ENCODE results near the gene SPON2. TPM values are rescaled to one million over a fixed set of nuclear protein-coding genes. Genes with fewer than 3 reads are reported as not detected.

The SPON2 gene
- total RNA-seq, 3 donors from 2014 or later, result 35.3 to 59.4 (median 36.1) TPM

GRCh38 chr4:1139860-1140259, 32.5 kb downstream of the SPON2 start:
- Histone ChIP-seq H3K4me3 (no peak overlapping the region), H3K27ac (no peak overlapping the region), H3K36me3 (no peaks in the 10 kb centered on the region), H3K9me3 (no peaks in the 10 kb centered on the region), H3K27me3 (no peaks in the 10 kb centered on the region), H3K4me1 (no peaks in the 10 kb centered on the region)
- TF ChIP-seq POLR2A (IDR thresholded peaks at IDR 0.05), result no peak
- TF ChIP-seq POLR2AphosphoS5 (IDR thresholded peaks at IDR 0.05), result no peak
- TF ChIP-seq CTCF (IDR thresholded peaks at IDR 0.05), result no peak
- intact Hi-C loops (cut with DNase I; ENCODE audit: low total_unique reads), result no loop called here
- DNase-seq (ENCODE audit: low spot score in 2 of 2), result no peak

DNA sequence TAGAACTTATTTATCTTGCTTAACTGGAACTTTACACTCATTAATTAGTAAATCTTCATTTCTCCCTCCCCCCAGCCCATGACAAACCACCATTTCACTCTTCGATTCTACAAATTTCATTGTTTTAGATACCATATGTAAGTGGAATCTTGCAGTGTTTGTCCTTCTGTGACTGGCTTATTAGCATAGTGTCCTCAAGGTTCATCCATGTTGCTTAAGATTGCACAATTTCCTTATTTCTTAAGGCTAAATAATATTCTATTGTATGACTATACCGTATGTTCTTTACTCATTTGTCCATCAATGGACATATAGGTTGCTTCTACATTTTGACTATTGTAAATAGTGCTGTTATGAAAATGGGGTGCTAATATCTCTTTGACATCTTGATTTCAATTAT, 34.5 kb downstream of the SPON2 start:
- Histone ChIP-seq H3K4me3 (peak overlapping the region in 1 of 3 donors; percentile 0), H3K4me1 (no peaks in the 10 kb centered on the region), H3K36me3 (no peaks in the 10 kb centered on the region), H3K9me3 (no peaks in the 10 kb centered on the region), H3K27me3 (no peaks in the 10 kb centered on the region), H3K27ac (no peak overlapping the region)
- no peak for TF ChIP-seq POLR2AphosphoS5 (IDR thresholded peaks at IDR 0.05)
- TF ChIP-seq POLR2A (IDR thresholded peaks at IDR 0.05), result no peak
- TF ChIP-seq CTCF (IDR thresholded peaks at IDR 0.05), result no peak
- intact Hi-C loops (cut with DNase I; ENCODE audit: low total_unique reads), result no loop called here
- no peak for DNase-seq (ENCODE audit: low spot score in 2 of 2)

GRCh38 chr4:1137063-1137776, 35.2 kb downstream of the SPON2 start:
- Histone ChIP-seq H3K4me3 (peak overlapping the region in 1 of 3 donors; percentile 0), H3K27ac (no peak overlapping the region), H3K36me3 (no peaks in the 10 kb centered on the region), H3K4me1 (no peaks in the 10 kb centered on the region), H3K9me3 (no peaks in the 10 kb centered on the region), H3K27me3 (no peaks in the 10 kb centered on the region)
- no peak for TF ChIP-seq POLR2A (IDR thresholded peaks at IDR 0.05)
- TF ChIP-seq POLR2AphosphoS5 (IDR thresholded peaks at IDR 0.05), result no peak
- no peak for TF ChIP-seq CTCF (IDR thresholded peaks at IDR 0.05)
- intact Hi-C loops (cut with DNase I; ENCODE audit: low total_unique reads), result no loop called here
- no peak for DNase-seq (ENCODE audit: low spot score in 2 of 2)

- no peak for DNase-seq (ENCODE audit: low spot score in 2 of 2)
- no peak overlapping the region for H3K4me3 ChIP-seq
- no peaks in the 10 kb centered on the region for H3K27me3 ChIP-seq
- H3K36me3 ChIP-seq, result no peaks in the 10 kb centered on the region
- no peaks in the 10 kb centered on the region for H3K9me3 ChIP-seq
- intact Hi-C loops (cut with DNase I; ENCODE audit: low total_unique reads), result no loop called here
- TF ChIP-seq CTCF (IDR thresholded peaks at IDR 0.05), result no peak
- no peak for TF ChIP-seq POLR2AphosphoS5 (IDR thresholded peaks at IDR 0.05)
- no peak for TF ChIP-seq POLR2A (IDR thresholded peaks at IDR 0.05)
- no peak overlapping the region for H3K27ac ChIP-seq
- H3K4me1 ChIP-seq, result no peaks in the 10 kb centered on the region
Observed at GRCh38 chr4:1136048-1136447, 36.3 kb downstream of the SPON2 start.

GRCh38 chr4:1133033-1133432, 39.4 kb downstream of the SPON2 start:
- Histone ChIP-seq H3K27ac (no peak overlapping the region), H3K27me3 (no peaks in the 10 kb centered on the region), H3K4me3 (no peak overlapping the region), H3K9me3 (no peaks in the 10 kb centered on the region), H3K4me1 (peaks cover 0 to 6% of the 10 kb centered on the region in 2 donors), H3K36me3 (no peaks in the 10 kb centered on the region)
- TF ChIP-seq POLR2A (IDR thresholded peaks at IDR 0.05) (no peak), POLR2AphosphoS5 (IDR thresholded peaks at IDR 0.05) (no peak), CTCF (IDR thresholded peaks at IDR 0.05) (no peak)
- DNase-seq (ENCODE audit: low spot score in 2 of 2), result no peak
- intact Hi-C loops (cut with DNase I; ENCODE audit: low total_unique reads), result no loop called here
